Measurements from ENCODE around the gene CPPED1.
A peak's percentile ranks its signal among the peaks of the same experiment; 100 is the strongest.
"Not testable (repeated sequence)": the region's sequence is repeated elsewhere in the genome, so short reads cannot be mapped to it uniquely, and the experiment has no call there.

Gene CPPED1

GRCh38 chr16:12803203-12804093 is at the start of gene CPPED1:
Gene CPPED1 (minus strand): TSS chr16:12803887. CDS start chr16:12803776, 111 bp downstream.
- peak; percentile 88 for DNase-seq

- no peak for DNase-seq
These were observed 46.5 kb upstream of the CPPED1 start for GRCh38 chr16:12850186-12850585.

GRCh38 chr16:12846592-12846991 is 42.9 kb upstream of the CPPED1 start:
- no peak for DNase-seq

- DNase-seq, result no peak
These were observed 41.6 kb upstream of the CPPED1 start for GRCh38 chr16:12845282-12845681.

GRCh38 chr16:12837756-12838155 is 34.1 kb upstream of the CPPED1 start:
- DNase-seq, result no peak

- no peak for DNase-seq
These were observed 33.6 kb upstream of the CPPED1 start for GRCh38 chr16:12837291-12837690.

GRCh38 chr16:12833926-12834325 is 30.2 kb upstream of the CPPED1 start:
- DNase-seq, result no peak

GRCh38 chr16:12829096-12829888 is 25.6 kb upstream of the CPPED1 start:
- no peak for DNase-seq

GRCh38 chr16:12828206-12828605 is 24.5 kb upstream of the CPPED1 start:
- no peak for DNase-seq

GRCh38 chr16:12826559-12826958 is 22.9 kb upstream of the CPPED1 start:
- no peak for DNase-seq

- DNase-seq, result peak; percentile 63
These were observed 15.7 kb upstream of the CPPED1 start for GRCh38 chr16:12819126-12820117.

GRCh38 chr16:12818326-12818725 is 14.6 kb upstream of the CPPED1 start:
- no peak for DNase-seq

- peak; percentile 6 for DNase-seq
These were observed 13.1 kb upstream of the CPPED1 start for GRCh38 chr16:12816791-12817214.

GRCh38 chr16:12815361-12815760 is 11.7 kb upstream of the CPPED1 start:
- DNase-seq, result no peak

GRCh38 chr16:12813734-12814133 is 10.0 kb upstream of the CPPED1 start:
- not testable (repeated sequence) for DNase-seq

- not testable (repeated sequence) for DNase-seq
These were observed 9.6 kb upstream of the CPPED1 start for GRCh38 chr16:12813321-12813720.

- no peak for DNase-seq
These were observed 8.0 kb upstream of the CPPED1 start for GRCh38 chr16:12811441-12812383.

GRCh38 chr16:12805066-12805465 is 1.4 kb upstream of the CPPED1 start:
- DNase-seq, result no peak

- DNase-seq, result no peak
These were observed 708 bp upstream of the CPPED1 start for GRCh38 chr16:12804395-12804794.

GRCh38 chr16:12802661-12803060 is 1.0 kb downstream of the CPPED1 start:
- DNase-seq, result no peak

- no peak for DNase-seq
These were observed 1.6 kb downstream of the CPPED1 start for GRCh38 chr16:12802048-12802447.
